Measurements from ENCODE around the gene CD69.

Gene CD69

DNA sequence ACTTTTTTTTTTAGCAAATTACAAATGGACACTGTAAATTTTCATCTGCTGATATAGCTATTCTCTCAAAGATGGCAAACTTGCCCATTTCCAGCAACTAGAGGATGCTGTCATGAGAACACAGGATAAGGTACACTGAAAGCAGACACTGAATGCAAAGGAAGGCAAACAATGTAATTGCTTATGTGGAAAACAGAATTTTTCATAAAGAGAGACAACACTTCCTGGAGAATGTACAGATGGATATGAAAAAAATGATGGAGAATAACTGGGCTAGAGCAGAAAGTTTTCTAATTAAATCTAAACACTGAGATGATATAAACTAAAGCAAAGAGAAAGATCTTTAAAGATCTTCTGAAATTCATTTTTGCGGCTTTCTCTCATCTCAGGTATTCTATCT lies 581 bp downstream of the CD69 start:
- no peak for DNase-seq (ENCODE audit: low spot score)
- TF ChIP-seq, protein P1, sequence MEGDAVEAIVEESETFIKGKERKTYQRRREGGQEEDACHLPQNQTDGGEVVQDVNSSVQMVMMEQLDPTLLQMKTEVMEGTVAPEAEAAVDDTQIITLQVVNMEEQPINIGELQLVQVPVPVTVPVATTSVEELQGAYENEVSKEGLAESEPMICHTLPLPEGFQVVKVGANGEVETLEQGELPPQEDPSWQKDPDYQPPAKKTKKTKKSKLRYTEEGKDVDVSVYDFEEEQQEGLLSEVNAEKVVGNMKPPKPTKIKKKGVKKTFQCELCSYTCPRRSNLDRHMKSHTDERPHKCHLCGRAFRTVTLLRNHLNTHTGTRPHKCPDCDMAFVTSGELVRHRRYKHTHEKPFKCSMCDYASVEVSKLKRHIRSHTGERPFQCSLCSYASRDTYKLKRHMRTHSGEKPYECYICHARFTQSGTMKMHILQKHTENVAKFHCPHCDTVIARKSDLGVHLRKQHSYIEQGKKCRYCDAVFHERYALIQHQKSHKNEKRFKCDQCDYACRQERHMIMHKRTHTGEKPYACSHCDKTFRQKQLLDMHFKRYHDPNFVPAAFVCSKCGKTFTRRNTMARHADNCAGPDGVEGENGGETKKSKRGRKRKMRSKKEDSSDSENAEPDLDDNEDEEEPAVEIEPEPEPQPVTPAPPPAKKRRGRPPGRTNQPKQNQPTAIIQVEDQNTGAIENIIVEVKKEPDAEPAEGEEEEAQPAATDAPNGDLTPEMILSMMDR (IDR thresholded peaks at IDR 0.05; ENCODE audit: extremely low read depth, missing control alignments): no peak

DNA sequence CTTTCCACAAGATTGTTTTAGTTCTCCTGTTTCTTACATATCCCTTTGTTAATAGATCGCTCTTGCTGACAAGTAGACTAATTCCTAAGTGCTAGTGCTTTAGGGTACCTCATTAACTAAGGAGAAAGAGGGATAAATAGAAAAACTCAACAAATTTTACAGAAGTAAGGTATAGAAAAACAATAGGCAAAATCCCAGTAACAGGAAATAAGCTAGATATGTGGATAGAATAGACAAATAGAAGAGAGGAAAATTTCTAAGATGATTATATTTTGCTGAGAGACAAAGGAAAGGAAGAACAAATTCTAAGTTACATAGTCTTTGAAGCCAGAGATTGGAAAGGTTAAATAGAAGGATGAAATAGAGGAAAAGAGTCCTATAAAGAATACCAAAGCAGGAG lies 1.0 kb downstream of the CD69 start:
- TF ChIP-seq, protein P1 (IDR thresholded peaks at IDR 0.05; ENCODE audit: extremely low read depth, missing control alignments): no peak
- no peak for DNase-seq (ENCODE audit: low spot score)

DNA sequence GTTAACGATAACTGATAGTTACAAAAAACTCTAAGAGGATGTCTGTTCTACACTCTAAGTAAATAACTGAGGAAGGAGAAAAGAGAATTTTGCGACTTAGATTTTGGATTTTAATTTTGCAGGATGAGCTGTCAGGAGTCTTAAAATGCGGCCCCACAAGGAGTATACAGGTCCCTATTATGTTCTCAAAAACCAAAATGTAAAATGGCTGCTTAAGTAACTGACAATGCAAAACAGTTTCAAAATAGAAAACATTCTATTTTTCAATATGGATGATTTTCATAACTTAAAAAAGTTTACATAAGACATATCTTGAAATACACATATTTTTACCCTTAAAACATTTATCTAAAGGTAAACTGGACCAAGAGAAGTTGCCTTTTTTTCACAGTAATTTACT lies 2.6 kb downstream of the CD69 start:
- DNase-seq (ENCODE audit: low spot score): no peak
- TF ChIP-seq, protein P1 (IDR thresholded peaks at IDR 0.05; ENCODE audit: extremely low read depth, missing control alignments): no peak

DNA sequence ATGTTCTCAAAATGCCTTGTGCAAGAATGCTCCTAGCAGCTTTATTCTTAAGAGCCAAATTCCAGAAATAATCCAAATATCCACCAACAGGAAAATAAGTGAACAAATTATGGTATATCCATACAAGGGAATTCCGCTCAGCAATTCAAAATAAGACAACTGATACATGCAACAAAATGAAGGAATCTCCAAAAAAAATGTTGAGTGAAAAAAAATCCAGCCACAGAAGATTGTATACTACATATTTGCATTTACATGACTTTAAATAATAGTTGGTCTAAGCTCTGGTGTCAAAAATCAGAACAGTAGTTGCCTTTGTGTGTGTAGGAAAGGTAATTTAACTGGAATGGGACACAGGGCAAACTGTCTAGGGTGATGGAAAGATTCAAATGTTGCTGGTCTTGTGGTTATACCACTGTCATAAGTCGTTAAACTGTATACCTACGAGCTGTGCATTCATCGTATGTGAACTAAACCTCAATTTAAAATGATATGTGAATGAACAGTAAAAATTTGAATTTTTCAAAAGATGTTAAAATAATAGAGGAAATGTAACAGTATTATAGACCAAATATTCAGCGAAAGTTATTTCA lies 3.2 kb downstream of the CD69 start:
- no peak for DNase-seq (ENCODE audit: low spot score)
- TF ChIP-seq, protein P1 (IDR thresholded peaks at IDR 0.05; ENCODE audit: extremely low read depth, missing control alignments): no peak

DNA sequence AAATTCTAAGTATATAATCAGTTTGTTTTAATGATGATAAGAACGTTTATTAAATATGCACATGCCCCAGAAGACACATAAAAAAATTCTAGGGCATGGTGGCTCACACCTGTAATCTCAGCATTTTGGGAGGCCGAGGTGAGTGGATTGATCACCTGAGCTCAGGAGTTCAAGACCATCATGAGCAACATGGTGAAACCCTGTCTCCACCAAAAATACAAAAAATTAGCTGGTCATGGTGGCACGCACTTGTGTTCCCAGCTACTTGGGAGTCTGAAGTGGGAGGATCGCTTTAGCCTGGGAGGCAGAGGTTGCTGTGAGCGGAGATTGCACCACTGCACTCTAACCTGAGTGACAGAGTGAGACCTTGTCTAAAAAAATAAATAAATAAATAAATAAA lies 4.0 kb downstream of the CD69 start:
- no peak for DNase-seq (ENCODE audit: low spot score)
- TF ChIP-seq, protein P1 (IDR thresholded peaks at IDR 0.05; ENCODE audit: extremely low read depth, missing control alignments): no peak

DNA sequence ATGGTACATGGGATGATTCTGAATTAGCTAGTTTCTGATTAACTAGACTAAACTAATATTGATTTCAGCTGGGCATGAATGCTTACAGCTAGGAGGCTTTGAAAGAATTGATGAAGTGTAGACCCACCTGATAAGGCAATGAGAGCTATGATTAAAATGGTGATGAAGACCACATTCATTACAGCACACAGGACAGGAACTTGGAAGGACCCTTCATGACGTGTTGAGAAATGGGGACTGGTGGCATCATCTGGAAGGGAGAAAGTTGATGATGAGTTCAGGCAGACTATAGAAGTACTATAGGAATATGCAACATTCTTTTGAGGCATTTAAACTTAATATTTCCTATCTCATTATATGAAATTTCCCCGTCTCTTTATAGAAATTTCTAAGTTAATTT lies 4.5 kb downstream of the CD69 start:
- no peak for DNase-seq (ENCODE audit: low spot score)
- TF ChIP-seq, protein P1 (IDR thresholded peaks at IDR 0.05; ENCODE audit: extremely low read depth, missing control alignments): no peak

DNA sequence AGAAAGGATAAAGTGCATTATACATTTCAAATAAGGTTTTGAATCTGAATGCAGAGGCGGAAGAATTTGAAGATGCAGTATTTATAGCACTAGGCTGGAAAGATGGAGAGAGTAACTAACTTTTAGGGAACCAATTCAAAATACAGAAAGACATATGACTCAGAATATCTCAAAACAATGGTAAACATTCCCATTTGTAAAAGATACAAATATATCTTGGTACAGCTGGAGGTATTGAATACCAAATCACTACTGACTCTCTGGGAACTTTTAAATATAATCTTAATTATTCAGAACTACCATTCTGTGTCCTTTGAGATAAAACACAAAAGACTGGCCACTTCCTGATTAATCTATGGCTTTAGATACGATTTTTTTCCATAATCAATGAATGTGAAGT lies 5.1 kb downstream of the CD69 start:
- TF ChIP-seq, protein P1 (IDR thresholded peaks at IDR 0.05; ENCODE audit: extremely low read depth, missing control alignments): no peak
- DNase-seq (ENCODE audit: low spot score): no peak
